HCT116 (cell line): Measurements from ENCODE around the gene SH3TC1. TPM values are rescaled to one million over a fixed set of nuclear protein-coding genes. Genes with fewer than 3 reads are reported as not detected.

ENCODE experiments used
- ATAC-seq: fragments of 200-7000 bp; cut with Tn5 transposase; 2 replicates; pipeline ENCODE4 v1.9.1; 2020; ENCODE audit warnings: mild to moderate bottlenecking, moderate library complexity
- BruUV-seq: library from RNA; stranded (reverse); fragments of 400-500 nt; replicated peaks from 2 replicates; lab custom pipeline; 2021; lab: Mats Ljungman, UMichigan
- CTCF ChIA-PET: fragments of 300-600 bp; sonication (Branson Sonifier 250); formaldehyde crosslinking; loops from one replicate; lab custom pipeline; 2021; ENCODE audit warnings: antibody characterized with exemption; lab: Charles Lee
- POLR2A ChIA-PET: fragments of 300-600, 350-600 bp; sonication (Branson Sonifier 250); formaldehyde crosslinking; loops from one replicate; lab custom pipeline; 2021; ENCODE audit warnings: antibody characterized with exemption; lab: Charles Lee
- RAD21 ChIA-PET, 2 experiments: fragments of 300-600 bp; sonication (Branson Sonifier 250); formaldehyde crosslinking; loops; one replicate each; lab custom pipeline; 2023; ENCODE audit warnings: low total read pairs in 2 of 2; ENCODE audit not compliant: uncharacterized antibody in 2 of 2, unreplicated experiment in 2 of 2, low non-redundant PET in 1 of 2; lab: Charles Lee
- DNase-seq: peaks from one replicate; pipeline ENCODE4 v3.0.0-alpha.2; 2010; ENCODE audit warnings: low read depth, low spot score
- H2AFZ ChIP-seq: fragments of 200-600 bp; shearing (Covaris generic), sonication (generic); 2 replicates; pipeline ENCODE4 v1.6.1; 2017; ENCODE audit warnings: low read depth, mixed run types, mixed read lengths, antibody characterized with exemption, low read length; ENCODE audit not compliant: poor library complexity, severe bottlenecking
- H3K27ac ChIP-seq: 2 replicates; pipeline ENCODE4 v1.5.1; 2012; ENCODE audit warnings: low read depth, low read length
- H3K27me3 ChIP-seq: fragments of 200-600 bp; sonication (generic); 2 replicates; pipeline ENCODE4 v1.6.1; 2016; ENCODE audit warnings: mixed run types, low read length, mixed read lengths; ENCODE audit not compliant: insufficient read depth
- H3K36me3 ChIP-seq, 2 experiments: fragments of 200-500 bp in 1 of 2; fragments of 200-600 bp in 1 of 2; sonication (Bioruptor generic) in 1 of 2; sonication (generic) in 1 of 2; 2 replicates each; pipeline versions ENCODE4 v1.5.1 to v1.6.1; 2014 to 2016; ENCODE audit warnings: low read length in 2 of 2, inconsistent platforms in 1 of 2, mixed read lengths in 1 of 2, mixed run types in 1 of 2; ENCODE audit not compliant: insufficient read depth in 2 of 2, control insufficient read depth in 1 of 2
- H3K4me1 ChIP-seq, 2 experiments: fragments of 200-600 bp in 1 of 2; sonication (generic) in 1 of 2; 2 replicates each; pipeline versions ENCODE4 v1.5.1 to v1.6.1; 2012 to 2017; ENCODE audit warnings: low read length in 2 of 2, inconsistent platforms in 1 of 2, mild to moderate bottlenecking in 1 of 2, mixed read lengths in 1 of 2, mixed run types in 1 of 2, moderate library complexity in 1 of 2; ENCODE audit not compliant: insufficient read depth in 2 of 2, control insufficient read depth in 1 of 2
- H3K4me2 ChIP-seq: fragments of 200-600 bp; sonication (generic); 2 replicates; pipeline ENCODE4 v1.6.1; 2017; ENCODE audit warnings: mixed run types, low read length, mixed read lengths
- H3K4me3 ChIP-seq, 2 experiments: fragments of 200-600 bp in 1 of 2; sonication (generic) in 1 of 2; replicated peaks in 1 of 2; 2 replicates each; pipeline ENCODE4 v1.5.1; 2011 to 2016; ENCODE audit warnings: low read length in 2 of 2, control low read depth in 1 of 2, low read depth in 1 of 2, mild to moderate bottlenecking in 1 of 2, mixed read lengths in 1 of 2, mixed run types in 1 of 2
- H3K79me2 ChIP-seq: fragments of 200-600 bp; sonication (generic); 2 replicates; pipeline ENCODE4 v1.6.1; 2017; ENCODE audit warnings: mild to moderate bottlenecking, mixed run types, low read length, moderate library complexity, mixed read lengths; ENCODE audit not compliant: insufficient read depth
- H3K9ac ChIP-seq: fragments of 200-600 bp; sonication (generic); 2 replicates; pipeline ENCODE4 v1.6.1; 2016; ENCODE audit warnings: low read length, mixed read lengths
- H3K9me2 ChIP-seq: fragments of 200-600 bp; sonication (generic), shearing (Covaris generic); 2 replicates; pipeline ENCODE4 v1.6.1; 2017; ENCODE audit warnings: mixed run types, mild to moderate bottlenecking, moderate library complexity; ENCODE audit not compliant: insufficient read depth
- H3K9me3 ChIP-seq, 2 experiments: fragments of 200-500 bp in 1 of 2; fragments of 200-600 bp in 1 of 2; sonication (Bioruptor generic) in 1 of 2; sonication (generic) in 1 of 2; 2 replicates each; pipeline ENCODE4 v1.6.1; 2014 to 2017; ENCODE audit warnings: low read length in 2 of 2, mixed read lengths in 2 of 2, inconsistent platforms in 1 of 2, low read depth in 1 of 2, mild to moderate bottlenecking in 1 of 2, mixed run types in 1 of 2, moderate library complexity in 1 of 2; ENCODE audit not compliant: control insufficient read depth in 1 of 2, insufficient read depth in 1 of 2
- H4K20me1 ChIP-seq: fragments of 200-600 bp; sonication (generic), shearing (Covaris generic); 2 replicates; pipeline ENCODE4 v1.6.1; 2017; ENCODE audit warnings: mixed run types, mild to moderate bottlenecking, moderate library complexity; ENCODE audit not compliant: insufficient read depth
- ATF3 ChIP-seq: IDR thresholded peaks from 2 replicates; pipeline ENCODE4 v1.6.1; 2012
- CEBPB ChIP-seq: IDR thresholded peaks from 2 replicates; pipeline ENCODE4 v1.6.1; 2012; ENCODE audit warnings: low read depth
- EGR1 ChIP-seq: IDR thresholded peaks from 2 replicates; pipeline ENCODE4 v1.6.1; 2012; ENCODE audit warnings: low read depth
- ELF1 ChIP-seq: IDR thresholded peaks from 2 replicates; pipeline ENCODE4 v1.6.1; 2012; ENCODE audit warnings: low read depth, borderline replicate concordance
- EZH2 ChIP-seq: fragments of 200-600 bp; sonication (generic); IDR thresholded peaks from 2 replicates; pipeline ENCODE4 v1.6.1; 2017; ENCODE audit warnings: antibody characterized with exemption, mixed run types
- JUND ChIP-seq: IDR thresholded peaks from 2 replicates; pipeline ENCODE4 v1.6.1; 2012
- MAX ChIP-seq: IDR thresholded peaks from 2 replicates; pipeline ENCODE4 v1.6.1; 2012
- POLR2A ChIP-seq: IDR thresholded peaks from 2 replicates; pipeline ENCODE4 v1.7.0; 2011; ENCODE audit warnings: borderline replicate concordance; ENCODE audit not compliant: insufficient read depth, insufficient read length; ENCODE audit errors: extremely low read depth
- POLR2AphosphoS5 ChIP-seq: IDR thresholded peaks from 2 replicates; pipeline ENCODE4 v1.6.1; 2011; ENCODE audit warnings: mild to moderate bottlenecking, low read depth, low read length, moderate library complexity
- REST ChIP-seq: IDR thresholded peaks from 2 replicates; pipeline ENCODE4 v1.6.1; 2012; ENCODE audit warnings: low read depth
- SIN3A ChIP-seq: IDR thresholded peaks from 2 replicates; pipeline ENCODE4 v1.6.1; 2012; ENCODE audit warnings: low read depth
- SRF ChIP-seq: IDR thresholded peaks from 2 replicates; pipeline ENCODE4 v1.6.1; 2012; ENCODE audit warnings: low read depth
- TCF7L2 ChIP-seq: IDR thresholded peaks from 2 replicates; pipeline ENCODE4 v1.7.0; 2011; ENCODE audit warnings: borderline replicate concordance, inconsistent platforms; ENCODE audit not compliant: insufficient read depth, insufficient read length; ENCODE audit errors: extremely low read depth
- ZNF274 ChIP-seq: fragments of 200-500 bp; sonication (Bioruptor generic); IDR thresholded peaks from 2 replicates; pipeline ENCODE4 v1.6.1; 2014; ENCODE audit warnings: mild to moderate bottlenecking, low read depth, low read length, inconsistent platforms
- intact Hi-C: fragments of 100-400 bp; cut with micrococcal nuclease; formaldehyde crosslinking; loops from 2 replicates; pipeline ENCODE4 v1.10.0; 2022
- total RNA-seq: library from RNA; stranded (reverse); gene quantifications from one replicate; pipeline ENCODE4 v1.2.1, GENCODE V29; 2021; ENCODE audit not compliant: unreplicated experiment

SH3TC1 gene
- total RNA-seq, 1 experiment from 2014 or later: 12.5 TPM

DNA sequence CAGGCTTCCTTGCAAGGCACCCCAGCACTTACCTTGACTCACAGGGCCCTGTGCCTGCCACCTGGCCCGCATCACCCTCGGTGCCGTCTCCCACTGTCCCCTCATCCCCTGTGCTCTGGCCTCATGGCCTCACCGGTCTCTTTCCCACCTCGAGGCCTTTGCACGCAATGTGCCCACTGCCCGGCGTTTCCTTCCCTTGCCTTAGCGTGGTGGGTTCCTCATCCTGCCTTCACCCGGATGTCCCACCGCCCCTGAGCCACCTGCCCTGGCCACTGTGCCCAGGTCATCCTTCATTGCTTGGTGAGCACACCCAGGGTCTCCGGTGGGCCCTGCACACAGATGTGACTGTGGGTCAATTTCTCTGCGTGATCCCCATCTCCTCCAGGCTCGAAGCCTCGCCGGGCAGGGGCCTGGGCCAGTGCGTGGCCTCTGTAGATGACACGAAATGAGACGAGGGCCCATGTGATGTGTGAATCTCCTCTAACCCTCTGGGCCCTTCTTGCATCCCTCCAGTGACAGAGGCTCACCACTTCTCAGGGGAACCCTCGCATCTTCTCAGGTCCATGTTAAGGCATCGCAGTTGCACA, 75.1 kb downstream of the SH3TC1 start:
- POLR2A ChIA-PET: no interaction called here
- no peaks in the 10 kb centered on the region for H4K20me1 ChIP-seq
- TF ChIP-seq EGR1: no peak
- TF ChIP-seq SRF: no peak
- TF ChIP-seq CEBPB: no peak
- TF ChIP-seq ZNF274: no peak
- TF ChIP-seq POLR2A: no peak
- no peak for TF ChIP-seq JUND
- TF ChIP-seq ATF3: no peak

GRCh38 chr4:8274765-8275547, 75.9 kb downstream of the SH3TC1 start:
- H2AFZ ChIP-seq: no peak overlapping the region
- H3K27me3 ChIP-seq: no peaks in the 10 kb centered on the region
- no peaks in the 10 kb centered on the region for H4K20me1 ChIP-seq
- H3K4me2 ChIP-seq: no peak overlapping the region
- peaks cover 0 to 11% of the 10 kb centered on the region in 2 experiments; a peak in 2 of 4 replicates for H3K4me1 ChIP-seq
- DNase-seq (no peak), ATAC-seq (no peak)
- H3K4me3 ChIP-seq: no peak overlapping the region
- intact Hi-C loops: no loop called here
- H3K9me3 ChIP-seq: no peaks in the 10 kb centered on the region
- H3K9ac ChIP-seq: no peak overlapping the region
- H3K36me3 ChIP-seq: no peaks in the 10 kb centered on the region
- ChIA-PET POLR2A (no interaction called here), RAD21 (no interaction called here), CTCF (no interaction called here)
- BruUV-seq: no TSS peak
- H3K9me2 ChIP-seq: no peaks in the 10 kb centered on the region
- no peaks in the 10 kb centered on the region for H3K79me2 ChIP-seq
- H3K27ac ChIP-seq: no peak overlapping the region
- TF ChIP-seq ELF1: no peak
- no peak for TF ChIP-seq POLR2A
- TF ChIP-seq EGR1: no peak
- no peak for TF ChIP-seq ATF3
- no peak for TF ChIP-seq CEBPB
- TF ChIP-seq REST: no peak
- no peak for TF ChIP-seq MAX
- no peak for TF ChIP-seq JUND
- no peak for TF ChIP-seq POLR2AphosphoS5
- TF ChIP-seq SIN3A: no peak
- no peak for TF ChIP-seq SRF
- no peak for TF ChIP-seq TCF7L2
- TF ChIP-seq EZH2: no peak

More for the DNA sequence above, 75.1 kb downstream of the SH3TC1 start:
- ATAC-seq (no peak), DNase-seq (no peak)
- no TSS peak for BruUV-seq
- no peak overlapping the region for H3K4me2 ChIP-seq
- H3K27me3 ChIP-seq: no peaks in the 10 kb centered on the region
- no peaks in the 10 kb centered on the region for H3K36me3 ChIP-seq
- no peak overlapping the region for H2AFZ ChIP-seq
- no peak overlapping the region for H3K9ac ChIP-seq
- CTCF ChIA-PET: no interaction called here
- no peak overlapping the region for H3K27ac ChIP-seq
- H3K9me2 ChIP-seq: no peaks in the 10 kb centered on the region
- RAD21 ChIA-PET: no interaction called here
- H3K4me3 ChIP-seq: no peak overlapping the region
- intact Hi-C loops: no loop called here
- H3K4me1 ChIP-seq: peaks cover 0 to 11% of the 10 kb centered on the region in 2 experiments; a peak in 2 of 4 replicates
- no peaks in the 10 kb centered on the region for H3K9me3 ChIP-seq
- no peaks in the 10 kb centered on the region for H3K79me2 ChIP-seq
